Glutamatergic neuron (in vitro differentiated cells): ENCODE data around the gene ANO3. TPM values are rescaled to one million over a fixed set of nuclear protein-coding genes. Genes with fewer than 3 reads are reported as not detected.

Source experiments
- DNase-seq: peaks from one replicate; pipeline ENCODE4 v3.0.0; 2022
- H3K27ac Mint-ChIP-seq: one replicate; pipeline ENCODE4 v1.8.0; 2020; ENCODE audit warnings: mild to moderate bottlenecking, mixed read lengths, inconsistent platforms; ENCODE audit not compliant: unreplicated experiment
- H3K27me3 Mint-ChIP-seq: one replicate; pipeline ENCODE4 v1.8.0; 2020; ENCODE audit warnings: mild to moderate bottlenecking, moderate library complexity, mixed read lengths, inconsistent platforms; ENCODE audit not compliant: unreplicated experiment
- H3K36me3 Mint-ChIP-seq: one replicate; pipeline ENCODE4 v1.8.0; 2020; ENCODE audit warnings: mild to moderate bottlenecking, mixed read lengths, inconsistent platforms; ENCODE audit not compliant: unreplicated experiment
- H3K4me1 Mint-ChIP-seq: one replicate; pipeline ENCODE4 v1.8.0; 2020; ENCODE audit warnings: mild to moderate bottlenecking, low read depth, mixed read lengths, inconsistent platforms; ENCODE audit not compliant: unreplicated experiment
- H3K4me3 Mint-ChIP-seq: one replicate; pipeline ENCODE4 v1.8.0; 2020; ENCODE audit warnings: mild to moderate bottlenecking, mixed read lengths, inconsistent platforms; ENCODE audit not compliant: unreplicated experiment
- H3K9me3 Mint-ChIP-seq: one replicate; pipeline ENCODE4 v1.8.0; 2020; ENCODE audit warnings: mild to moderate bottlenecking, moderate library complexity, mixed read lengths, inconsistent platforms; ENCODE audit not compliant: unreplicated experiment
- CTCF ChIP-seq: fragments of 200-600 bp; sonication (generic); IDR thresholded peaks from one replicate; pipeline ENCODE4 v1.5.0; 2021; ENCODE audit not compliant: partially characterized antibody, unreplicated experiment
- total RNA-seq: library from RNA; stranded (reverse); fragmentation: NEBNext Ultra II Directional; extraction: Animal tissue kit (Norgen Biotek cat#: 25700); gene quantifications from one replicate; pipeline ENCODE4 v1.2.1, GENCODE V29; 2021; ENCODE audit not compliant: unreplicated experiment

ANO3 gene
- total RNA-seq, 1 donor from 2014 or later: 12.8 TPM

- H3K27me3 Mint-ChIP-seq: no peaks in the 10 kb centered on the region
- no peak overlapping the region for H3K4me3 Mint-ChIP-seq
- H3K4me1 Mint-ChIP-seq: no peaks in the 10 kb centered on the region
- no peaks in the 10 kb centered on the region for H3K9me3 Mint-ChIP-seq
- H3K36me3 Mint-ChIP-seq: peaks cover 4% of the 10 kb centered on the region
- TF ChIP-seq CTCF: no peak
- no peak overlapping the region for H3K27ac Mint-ChIP-seq
- DNase-seq: no peak
Measured at GRCh38 chr11:26665036-26665435, 333.1 kb downstream of the ANO3 start.

- Mint-ChIP-seq H3K4me3 (no peak overlapping the region), H3K27ac (no peak overlapping the region), H3K36me3 (no peaks in the 10 kb centered on the region), H3K4me1 (no peaks in the 10 kb centered on the region), H3K9me3 (no peaks in the 10 kb centered on the region), H3K27me3 (no peaks in the 10 kb centered on the region)
- DNase-seq: no peak
- no peak for TF ChIP-seq CTCF
Measured at GRCh38 chr11:26665946-26666345, 334.0 kb downstream of the ANO3 start.

- Mint-ChIP-seq H3K9me3 (no peaks in the 10 kb centered on the region), H3K27ac (no peak overlapping the region), H3K4me1 (no peaks in the 10 kb centered on the region), H3K4me3 (no peak overlapping the region), H3K27me3 (peaks cover 2% of the 10 kb centered on the region), H3K36me3 (no peaks in the 10 kb centered on the region)
- TF ChIP-seq CTCF: no peak
- no peak for DNase-seq
Measured at GRCh38 chr11:26675233-26675928, 343.5 kb downstream of the ANO3 start.

- no peak for DNase-seq
- Mint-ChIP-seq H3K36me3 (no peaks in the 10 kb centered on the region), H3K4me1 (no peaks in the 10 kb centered on the region), H3K27ac (no peak overlapping the region), H3K4me3 (no peak overlapping the region), H3K9me3 (no peaks in the 10 kb centered on the region), H3K27me3 (peaks cover 2% of the 10 kb centered on the region)
- TF ChIP-seq CTCF: no peak
Measured at GRCh38 chr11:26676641-26677040, 344.7 kb downstream of the ANO3 start.

- Mint-ChIP-seq H3K4me1 (no peaks in the 10 kb centered on the region), H3K9me3 (no peaks in the 10 kb centered on the region), H3K27ac (no peak overlapping the region), H3K27me3 (peaks cover 2% of the 10 kb centered on the region), H3K36me3 (no peaks in the 10 kb centered on the region), H3K4me3 (no peak overlapping the region)
- no peak for DNase-seq
- TF ChIP-seq CTCF: no peak
Measured at GRCh38 chr11:26677566-26677965, 345.6 kb downstream of the ANO3 start.
